GM19395 (cell line): ENCODE measurements around the gene CYB5R4.
"Not testable (repeated sequence)": the region's sequence is repeated elsewhere in the genome, so short reads cannot be mapped to it uniquely, and the experiment has no call there.

Experiments used
- ATAC-seq: cut with Tn5 transposase; IDR thresholded peaks from one replicate; pipeline ENCODE4 v1.9.1; 2021; ENCODE audit warnings: mild to moderate bottlenecking, moderate library complexity; ENCODE audit not compliant: unreplicated experiment

The CYB5R4 gene

DNA sequence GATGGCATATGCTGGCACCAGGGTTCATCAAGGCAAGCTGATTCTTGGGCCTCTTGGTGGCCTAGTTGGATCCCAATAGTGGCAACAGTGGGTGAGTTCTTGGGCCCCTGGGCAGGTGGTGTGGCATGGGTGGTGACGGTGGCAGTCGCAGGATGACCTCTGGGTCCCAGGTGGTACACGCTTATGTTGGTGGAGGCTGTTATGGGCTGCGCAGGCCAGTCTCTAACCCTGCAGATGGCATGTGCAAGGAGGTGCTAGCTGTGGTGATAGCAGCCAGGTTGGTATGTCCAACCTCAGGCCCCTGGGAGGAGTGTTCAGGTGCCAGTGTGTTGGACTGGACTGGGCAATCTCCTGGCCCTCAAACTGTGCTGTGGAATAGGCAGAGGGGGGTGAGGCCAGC lies 46.2 kb downstream of the CYB5R4 start:
- ATAC-seq, result no peak

DNA sequence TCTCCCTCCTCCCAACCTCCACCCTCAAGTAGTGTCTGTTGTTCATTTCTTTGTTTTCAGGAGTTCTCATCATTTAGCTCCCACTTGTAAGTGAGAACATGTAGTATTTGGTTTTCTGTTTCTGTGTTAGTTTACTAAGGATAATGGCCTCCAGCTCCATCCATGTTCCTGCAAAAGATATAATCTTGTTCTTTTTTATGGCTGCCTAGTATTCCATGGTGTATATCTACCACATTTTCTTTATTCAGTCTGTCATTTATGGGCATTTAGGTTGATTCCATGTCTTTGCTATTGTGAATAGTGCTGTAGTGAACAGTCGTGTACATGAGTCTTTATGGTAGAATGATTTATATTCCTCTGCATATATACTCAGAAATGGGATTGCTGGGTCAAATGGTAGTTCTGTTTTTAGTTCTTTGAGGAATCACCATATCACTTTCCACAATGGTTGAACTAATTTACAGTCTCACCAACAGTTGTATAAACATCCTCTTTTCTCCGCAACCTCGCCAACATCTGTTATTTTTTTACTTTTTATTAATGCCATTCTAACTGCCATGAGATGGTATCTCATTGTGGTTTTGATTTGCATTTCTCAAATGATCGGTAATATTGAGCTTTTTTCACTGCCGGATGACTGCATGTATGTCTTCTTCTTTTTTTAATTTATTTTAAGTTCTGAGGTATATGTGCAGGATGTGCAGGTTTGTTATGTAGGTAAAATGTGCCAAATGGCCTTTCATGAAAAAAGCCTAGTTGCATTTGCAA lies 48.3 kb downstream of the CYB5R4 start:
- not testable (repeated sequence) for ATAC-seq

DNA sequence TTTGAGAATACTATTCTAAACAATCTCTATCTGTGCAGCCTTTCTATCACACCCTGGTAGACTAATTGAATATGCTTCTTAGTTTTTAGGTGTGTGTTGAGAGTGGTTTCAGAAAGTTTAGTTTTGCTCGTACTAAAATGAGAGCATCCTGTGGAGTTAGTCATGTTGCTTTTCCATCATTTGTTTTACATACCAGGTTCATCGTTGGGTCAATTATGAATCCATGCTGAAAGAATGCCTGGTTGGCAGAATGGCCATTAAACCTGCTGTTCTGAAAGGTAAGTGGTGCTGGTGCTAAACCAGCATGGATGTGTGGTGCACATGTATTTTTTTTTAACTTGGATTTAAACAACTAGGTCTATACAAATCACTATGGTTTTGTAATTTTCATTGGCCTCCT lies 49.3 kb downstream of the CYB5R4 start:
- no peak for ATAC-seq

DNA sequence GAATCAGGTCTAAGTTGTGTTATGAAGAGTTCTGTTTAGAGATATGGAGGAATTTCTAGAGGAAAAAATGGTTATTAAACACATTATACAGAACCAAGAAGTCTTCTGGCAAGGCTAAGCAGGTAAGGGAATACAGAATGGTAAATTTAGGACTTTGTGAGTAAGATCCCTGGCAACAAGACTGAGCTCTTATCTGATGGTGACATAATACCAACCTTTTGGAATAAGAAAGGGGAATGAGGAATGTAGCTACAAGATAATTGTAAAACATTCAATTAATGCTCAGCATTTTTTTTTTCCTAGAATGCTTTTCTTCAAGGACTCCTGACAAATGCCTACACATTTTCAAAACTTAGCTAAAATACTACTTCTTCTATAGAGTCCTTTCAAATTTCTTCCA lies 51.8 kb downstream of the CYB5R4 start:
- ATAC-seq, result no peak

DNA sequence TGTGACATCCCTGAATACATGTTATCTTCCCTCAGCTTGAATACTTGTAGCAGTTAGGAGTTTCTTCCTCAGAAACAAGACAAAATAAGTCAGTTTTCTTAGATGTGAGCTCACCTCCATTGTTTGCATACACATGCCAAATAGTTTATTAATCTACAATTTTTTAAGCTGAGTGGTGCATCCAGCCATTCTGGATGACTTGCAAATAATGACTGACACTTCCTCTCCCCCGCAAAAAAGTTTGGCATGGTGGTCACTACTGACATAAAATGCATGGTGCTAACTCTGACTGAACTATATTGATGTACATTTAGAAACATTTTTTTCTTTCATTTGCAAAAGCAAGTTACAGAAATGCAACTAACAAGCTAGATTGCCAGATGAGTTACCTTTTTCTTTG lies 55.5 kb downstream of the CYB5R4 start:
- ATAC-seq, result no peak

DNA sequence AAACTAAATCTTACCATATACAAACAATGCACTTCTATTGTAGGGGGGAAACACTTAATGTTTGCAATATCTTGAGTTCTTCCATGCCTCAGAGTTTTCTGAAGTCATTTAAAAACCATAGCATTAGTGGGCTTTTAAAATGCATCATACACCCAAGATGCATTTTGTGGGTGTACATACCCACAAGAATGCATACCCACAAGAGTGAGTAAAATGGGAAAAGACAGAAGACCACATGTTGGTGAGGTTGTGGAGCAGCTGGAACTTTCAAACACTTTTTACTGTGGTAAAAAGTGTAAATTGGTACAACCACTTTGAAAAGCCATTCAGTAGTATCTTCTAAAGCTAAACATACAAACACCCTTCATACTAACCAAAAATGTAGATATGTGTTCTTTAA lies 57.5 kb downstream of the CYB5R4 start:
- no peak for ATAC-seq

DNA sequence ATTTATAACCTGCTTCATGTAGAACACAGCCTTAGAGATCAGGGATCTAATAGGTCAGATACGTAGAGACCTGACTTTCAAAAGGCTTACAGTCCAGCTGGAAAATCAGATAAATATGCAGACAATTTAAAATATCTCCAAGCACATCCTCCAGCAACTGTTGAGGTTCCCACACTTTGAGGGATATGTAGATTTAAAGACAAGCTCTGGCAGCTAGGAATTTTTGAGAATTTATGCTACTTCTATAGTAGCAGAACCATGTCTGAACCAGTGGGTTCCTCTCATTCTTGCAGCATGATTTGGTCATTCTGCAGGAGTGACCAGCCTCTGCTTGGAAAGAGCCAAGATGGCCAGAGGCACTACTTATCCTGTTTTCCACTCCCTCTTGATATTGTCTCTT lies 60.5 kb downstream of the CYB5R4 start:
- ATAC-seq, result no peak

DNA sequence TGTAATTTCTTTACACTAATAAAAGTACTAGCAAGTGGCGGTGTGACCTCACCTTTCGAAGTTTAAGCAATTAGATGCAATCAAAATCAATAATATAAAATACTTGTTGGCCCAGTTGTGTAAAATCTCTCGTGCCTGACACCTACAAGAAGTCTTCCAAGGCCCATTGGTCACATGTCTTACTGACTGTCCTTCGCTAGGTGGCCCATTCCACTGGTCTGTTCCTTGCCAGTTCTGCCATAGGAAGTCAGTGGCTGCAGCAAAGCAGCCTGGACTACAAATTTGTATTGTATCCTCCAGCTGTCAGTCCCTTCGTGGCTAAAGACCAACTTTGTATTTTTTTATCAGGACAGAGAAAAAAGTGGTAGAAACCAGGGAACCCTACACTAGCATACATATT lies 61.8 kb downstream of the CYB5R4 start:
- ATAC-seq, result no peak

DNA sequence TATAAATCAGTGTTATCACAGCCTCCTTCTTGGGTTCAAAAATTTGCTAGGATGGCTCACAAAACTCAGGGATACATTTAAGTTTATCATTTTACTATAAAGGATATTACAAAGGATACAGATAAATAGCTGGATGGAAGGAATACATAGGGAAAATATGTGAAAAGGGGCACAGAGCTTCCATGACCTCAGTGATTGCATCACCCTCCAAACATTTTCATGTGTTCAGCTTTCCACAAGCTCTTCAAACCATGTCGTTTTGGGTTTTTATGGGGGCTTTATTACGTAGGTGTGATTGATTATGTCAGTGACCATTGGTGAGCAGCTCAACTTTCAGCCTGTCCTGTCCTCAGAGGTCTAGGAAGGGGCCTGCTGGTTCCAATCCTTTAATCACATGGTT lies 68.0 kb downstream of the CYB5R4 start:
- no peak for ATAC-seq

DNA sequence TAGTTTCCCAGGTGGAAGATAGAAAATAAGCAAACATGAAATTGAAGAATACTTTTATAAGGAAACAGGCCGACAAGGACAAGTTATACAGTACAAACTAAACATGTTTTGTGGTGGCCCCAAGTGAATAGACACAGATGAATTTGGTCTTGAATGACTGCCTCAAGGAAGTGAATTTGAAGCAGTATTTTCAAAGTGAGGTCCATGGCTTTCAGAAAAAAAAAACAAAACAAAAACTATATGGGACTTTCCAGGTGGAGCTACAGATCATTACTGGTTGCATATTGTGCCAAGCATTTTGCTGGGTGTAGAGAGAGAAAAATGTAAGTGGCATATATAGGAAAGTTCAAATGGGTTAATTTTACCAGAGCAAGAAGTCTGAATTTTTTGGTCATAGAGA lies 68.8 kb downstream of the CYB5R4 start:
- ATAC-seq, result no peak

DNA sequence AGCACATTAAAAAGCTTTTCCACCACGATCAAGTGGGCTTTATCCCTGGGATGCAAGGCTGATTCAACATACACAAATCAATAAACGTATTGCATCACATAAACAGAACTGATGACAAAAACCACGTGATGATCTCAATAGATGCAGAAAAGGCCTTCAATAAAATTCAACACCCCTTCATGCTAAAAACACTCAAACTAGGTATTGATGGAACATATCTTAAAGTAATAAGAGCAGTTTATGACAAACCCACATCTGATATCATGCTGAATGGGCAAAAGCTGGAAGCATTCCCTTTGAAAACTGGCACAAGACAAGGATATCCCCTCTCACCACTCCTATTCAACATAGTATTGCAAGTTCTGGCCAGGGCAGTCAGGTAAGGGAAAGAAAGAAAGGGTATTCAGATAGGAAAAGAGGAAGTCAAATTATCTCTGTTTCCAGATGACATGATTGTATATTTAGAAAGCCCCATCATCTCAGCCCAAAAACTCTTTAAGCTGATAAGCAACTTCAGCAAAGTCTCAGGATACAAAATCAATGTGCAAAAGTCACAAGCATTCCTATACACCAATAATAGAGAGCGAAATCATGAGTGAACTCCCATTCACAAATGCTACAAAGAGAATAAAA lies 86.8 kb downstream of the CYB5R4 start:
- not testable (repeated sequence) for ATAC-seq

DNA sequence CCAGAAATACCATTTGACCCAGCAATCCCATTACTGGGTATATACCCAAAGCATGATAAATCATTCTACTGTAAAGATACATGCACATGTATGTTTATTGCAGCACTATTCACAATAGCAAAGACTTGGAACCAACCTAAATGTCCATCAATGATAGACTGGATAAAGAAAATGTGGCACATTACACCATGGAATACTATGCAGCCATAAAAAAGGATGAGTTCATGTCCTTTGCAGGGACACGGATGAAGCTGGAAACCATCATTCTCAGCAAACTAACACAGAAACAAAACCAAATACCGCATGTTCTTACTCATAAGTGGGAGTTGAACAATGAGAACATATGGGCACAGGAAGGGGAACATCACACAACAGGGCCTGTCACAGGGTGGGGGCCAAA lies 88.5 kb downstream of the CYB5R4 start:
- not testable (repeated sequence) for ATAC-seq

DNA sequence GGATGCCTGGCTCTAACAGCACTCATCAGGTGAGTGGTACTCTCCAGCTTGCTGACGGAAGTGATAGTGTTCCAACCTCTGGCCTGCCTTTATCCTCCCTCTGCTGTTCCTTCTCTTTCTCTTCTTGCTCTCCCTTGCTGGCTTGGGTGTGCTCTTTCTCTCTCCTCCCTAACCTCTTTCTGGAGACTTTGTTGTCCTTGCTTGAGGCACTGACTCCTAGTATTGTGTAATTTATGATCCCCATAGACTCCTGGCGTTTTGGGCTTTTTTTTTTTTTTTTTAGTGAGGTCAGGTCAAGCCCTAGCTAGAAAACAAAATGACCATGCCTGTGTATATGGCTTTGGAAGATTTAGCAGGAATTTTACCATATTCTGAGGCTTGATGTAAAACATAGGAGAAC lies 89.4 kb downstream of the CYB5R4 start:
- ATAC-seq, result no peak

DNA sequence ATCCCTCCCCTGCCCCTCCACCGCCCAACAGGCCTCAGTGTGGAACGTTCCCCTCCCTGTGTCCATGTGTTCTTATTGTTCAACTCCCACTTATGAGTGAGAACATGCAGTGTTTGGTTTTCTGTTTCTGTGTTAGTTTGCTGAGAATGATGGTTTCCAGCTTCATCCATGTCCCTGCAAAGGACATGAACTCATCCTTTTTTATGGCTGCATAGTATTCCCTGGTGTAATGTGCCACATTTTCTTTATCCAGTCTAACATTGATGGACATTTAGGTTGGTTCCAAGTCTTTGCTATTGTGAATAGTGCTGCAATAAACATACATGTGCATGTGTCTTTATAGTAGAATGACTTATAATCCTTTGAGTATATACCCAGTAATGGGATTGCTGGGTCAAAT lies 91.9 kb downstream of the CYB5R4 start:
- ATAC-seq, result not testable (repeated sequence)

DNA sequence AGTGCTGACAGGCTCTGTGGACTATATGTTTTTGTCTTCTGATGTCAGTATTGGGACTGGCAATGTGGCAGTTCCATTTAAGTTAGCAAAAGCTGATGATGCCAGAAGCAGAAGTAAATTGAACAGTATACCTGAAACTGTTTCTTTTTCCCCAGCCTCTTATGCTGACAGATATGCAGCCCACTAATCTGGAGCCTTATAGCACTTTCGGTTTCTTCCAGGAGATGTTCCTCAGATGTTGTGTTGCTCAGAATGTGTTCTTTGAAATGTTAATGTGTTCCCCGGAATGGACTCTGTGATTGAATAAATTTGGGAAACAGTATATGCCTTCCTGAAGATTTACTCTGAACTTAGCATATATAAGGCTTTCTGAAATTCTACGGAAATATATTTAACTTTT lies 93.3 kb downstream of the CYB5R4 start:
- no peak for ATAC-seq

DNA sequence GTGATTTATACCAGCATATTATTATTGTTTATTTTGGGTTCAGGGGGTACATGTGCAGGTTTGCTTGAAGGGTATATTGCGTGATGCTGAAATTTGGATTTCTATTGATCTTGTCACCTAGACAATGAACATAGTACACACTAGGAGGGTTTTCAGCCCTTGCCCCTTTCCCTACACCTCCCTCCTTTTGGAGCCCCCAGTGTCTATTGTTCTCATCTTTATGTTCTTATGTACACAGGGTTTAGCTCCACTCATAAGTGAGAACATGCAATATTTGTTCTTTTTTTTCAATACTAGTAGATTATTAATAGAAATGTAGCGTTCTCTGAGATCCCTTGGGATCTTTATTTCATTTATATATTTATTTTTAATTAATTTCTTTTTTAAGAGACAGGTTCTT lies 94.9 kb downstream of the CYB5R4 start:
- ATAC-seq, result no peak

DNA sequence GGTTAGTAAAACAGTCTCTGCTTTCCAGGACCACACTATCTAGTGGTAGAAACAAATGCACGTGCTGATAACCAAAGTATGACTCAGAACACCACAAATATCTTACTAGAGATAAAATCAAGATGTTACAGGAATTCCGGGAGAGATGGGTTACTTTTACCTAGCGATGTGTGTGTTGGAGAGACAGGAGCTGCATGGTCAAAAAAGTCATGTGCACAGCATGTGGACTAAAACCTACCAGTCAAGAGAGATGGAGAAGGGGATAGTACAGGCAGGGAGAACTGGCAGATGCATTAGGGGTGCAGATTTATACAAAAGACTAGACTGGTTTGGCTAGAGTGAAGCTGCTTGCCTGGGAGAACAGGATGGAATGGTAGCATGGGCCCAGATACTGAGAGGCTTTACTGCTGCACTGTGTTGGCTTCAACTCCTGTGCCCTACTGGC lies 98.8 kb downstream of the CYB5R4 start:
- no peak for ATAC-seq

DNA sequence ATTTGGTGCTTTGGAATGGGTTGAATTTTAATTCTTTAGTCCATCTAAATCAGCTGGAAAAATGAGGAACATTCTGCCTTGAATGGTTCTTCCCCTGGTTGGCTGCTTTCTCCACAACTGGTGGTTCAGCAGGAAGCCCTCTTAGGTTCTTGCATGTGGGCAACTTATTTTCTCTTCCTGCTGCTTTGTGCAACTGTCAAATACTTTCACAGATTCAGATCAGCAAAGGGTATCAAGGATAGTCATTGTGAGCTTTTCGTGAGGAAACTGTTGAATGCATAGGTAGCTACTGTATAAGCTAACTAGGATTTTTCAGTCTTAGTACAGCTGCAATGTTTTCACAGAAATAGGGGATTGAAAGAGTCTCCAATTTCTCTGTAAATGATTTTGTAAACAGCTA lies 101.2 kb downstream of the CYB5R4 start:
- ATAC-seq, result no peak

DNA sequence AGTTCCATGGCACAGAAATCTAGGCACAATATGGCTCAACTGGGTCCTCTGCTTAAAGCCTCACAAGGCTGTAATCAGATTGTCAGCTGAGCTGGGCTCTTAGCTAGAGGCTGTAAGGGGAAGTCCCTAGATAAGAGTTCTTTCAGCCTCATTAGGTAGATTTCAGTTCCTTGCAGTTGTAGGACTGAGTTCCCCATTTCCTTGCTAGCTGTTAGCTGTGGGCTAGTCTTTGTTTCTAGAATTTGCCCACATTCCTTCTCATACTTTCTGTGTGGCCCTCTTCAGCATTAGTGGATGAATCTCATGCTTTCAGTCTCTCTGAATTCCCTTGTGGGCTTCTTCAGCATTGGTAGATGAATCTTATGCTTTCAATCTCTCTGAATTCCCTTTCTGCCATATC lies 103.1 kb downstream of the CYB5R4 start:
- peak; percentile 75 for ATAC-seq

DNA sequence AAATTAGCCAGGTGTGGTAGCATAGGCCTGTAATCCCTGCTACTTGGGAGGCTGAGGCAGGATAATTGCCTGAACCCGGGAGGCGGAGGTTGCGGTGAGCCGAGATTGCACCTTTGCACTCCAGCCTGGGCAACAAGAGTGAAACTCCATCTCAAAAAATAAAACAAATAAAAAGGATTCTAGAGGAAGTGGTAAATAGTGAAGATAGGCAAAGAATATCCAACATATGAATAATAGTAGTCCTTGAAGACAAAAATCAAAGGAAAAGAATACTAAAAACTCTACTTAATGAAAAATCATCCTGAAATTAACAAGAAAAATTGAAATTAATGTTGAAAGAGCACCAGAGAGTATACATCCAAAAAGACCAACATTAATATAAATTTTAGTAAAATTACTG lies 107.0 kb downstream of the CYB5R4 start:
- no peak for ATAC-seq

DNA sequence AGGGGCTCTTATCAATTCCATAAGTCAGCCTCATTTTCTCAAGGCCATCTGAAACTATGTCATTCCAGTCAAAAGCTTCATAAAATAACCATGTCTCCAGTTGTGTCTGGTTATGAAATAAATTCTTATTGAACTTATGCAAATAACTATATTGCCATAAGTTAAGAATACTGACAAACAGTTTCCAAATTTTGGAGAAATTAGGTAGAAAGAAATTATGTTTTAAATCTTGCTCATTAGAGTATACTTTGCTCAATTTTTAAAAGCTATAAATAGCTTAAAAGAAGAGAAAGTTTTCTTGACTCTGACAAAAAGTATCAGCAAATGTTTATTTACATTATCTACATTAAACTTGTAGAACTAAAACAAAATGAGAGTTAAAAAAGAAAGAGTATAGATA lies 111.1 kb downstream of the CYB5R4 start:
- no peak for ATAC-seq

DNA sequence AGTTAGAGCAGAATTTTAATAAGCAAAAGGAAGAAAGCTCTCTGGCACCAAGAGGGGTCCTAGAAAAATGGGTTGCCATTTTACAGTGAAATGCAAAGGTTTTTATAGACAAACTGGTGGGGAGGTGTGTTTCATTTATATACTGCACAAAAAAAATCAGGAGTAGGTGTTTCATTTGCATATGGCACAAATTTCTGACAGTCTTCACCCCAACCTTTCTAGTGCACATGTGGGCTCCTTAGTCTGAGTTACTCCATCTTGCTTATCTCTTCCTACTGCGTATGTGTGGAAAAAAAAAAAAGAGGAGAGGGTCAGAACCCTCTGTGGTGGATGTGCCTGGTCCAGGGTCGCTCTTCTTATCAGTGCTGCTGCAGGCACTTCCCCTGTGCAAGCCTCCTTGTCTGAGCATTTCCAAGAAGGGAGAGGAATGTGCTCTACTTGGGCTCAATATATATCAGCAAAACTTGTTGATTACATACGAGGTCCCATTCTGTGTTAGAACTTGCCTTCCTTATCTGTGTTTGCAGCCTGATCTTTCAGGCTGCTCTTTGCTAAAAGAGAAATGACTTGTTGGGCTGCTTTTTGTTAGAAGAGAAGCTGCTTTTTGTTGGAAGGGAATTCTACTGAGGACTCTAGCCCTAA lies 115.0 kb downstream of the CYB5R4 start:
- ATAC-seq, result no peak
